Hematopoietic multipotent progenitor cell treated with erythropoietin and hydrocortisone succinate and interleukin-3 and kit ligand, for 15 days (in vitro differentiated cells): Measurements from ENCODE around the gene PRICKLE3.
A peak's percentile ranks its signal among the peaks of the same experiment; 100 is the strongest.
"Not testable (repeated sequence)": the region's sequence is repeated elsewhere in the genome, so short reads cannot be mapped to it uniquely, and the experiment has no call there.

Experiments used
- DNase-seq: peaks from one replicate; pipeline ENCODE4 v3.0.0-alpha.2; 2015; ENCODE audit warnings: low spot score

The PRICKLE3 gene

DNA sequence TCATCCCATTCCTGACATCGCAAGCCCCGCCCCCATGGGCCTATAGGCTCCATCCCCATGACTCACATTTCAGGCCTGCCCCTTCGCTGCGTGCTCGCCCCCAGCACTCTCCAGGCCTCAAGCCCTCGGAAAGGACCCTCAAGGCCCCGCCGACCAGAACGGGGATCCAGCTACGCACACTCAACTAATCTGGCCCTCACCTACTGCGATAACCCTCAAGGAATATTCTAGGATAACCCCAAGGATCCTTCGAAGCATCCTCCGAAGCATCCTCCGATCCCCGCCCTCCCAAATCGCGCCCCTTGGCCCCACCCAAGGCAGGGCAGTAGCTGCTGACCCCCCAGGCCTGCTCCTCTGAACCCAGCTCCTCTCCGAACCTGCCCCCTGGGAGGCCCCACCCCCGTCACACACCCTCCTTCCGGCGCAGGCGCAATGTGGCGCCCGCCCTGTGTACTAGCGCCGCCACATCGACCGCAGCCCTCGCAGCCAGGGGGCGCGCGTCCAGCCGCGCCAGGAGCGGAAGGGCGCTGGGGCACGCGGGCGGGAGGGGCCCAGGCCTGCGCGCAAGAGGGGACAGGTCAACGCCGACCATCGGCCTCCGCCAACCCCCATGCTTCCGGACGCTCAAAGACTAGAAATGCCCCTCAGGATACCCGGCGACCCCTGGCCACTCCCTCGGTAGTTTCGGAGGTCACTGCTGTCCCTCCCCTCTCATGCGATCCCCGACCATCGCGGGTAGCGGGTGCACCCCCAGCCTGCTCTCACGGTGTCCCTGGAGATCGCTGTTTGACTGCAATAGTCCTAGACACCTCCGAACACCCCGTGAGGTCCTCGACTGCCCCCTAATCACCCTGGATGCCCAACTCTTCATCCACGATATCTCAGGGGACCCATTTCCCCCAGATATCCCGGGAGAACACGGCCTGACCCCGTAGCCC, 30.0 kb downstream of the PRICKLE3 start:
- DNase-seq: peak; percentile 86

DNA sequence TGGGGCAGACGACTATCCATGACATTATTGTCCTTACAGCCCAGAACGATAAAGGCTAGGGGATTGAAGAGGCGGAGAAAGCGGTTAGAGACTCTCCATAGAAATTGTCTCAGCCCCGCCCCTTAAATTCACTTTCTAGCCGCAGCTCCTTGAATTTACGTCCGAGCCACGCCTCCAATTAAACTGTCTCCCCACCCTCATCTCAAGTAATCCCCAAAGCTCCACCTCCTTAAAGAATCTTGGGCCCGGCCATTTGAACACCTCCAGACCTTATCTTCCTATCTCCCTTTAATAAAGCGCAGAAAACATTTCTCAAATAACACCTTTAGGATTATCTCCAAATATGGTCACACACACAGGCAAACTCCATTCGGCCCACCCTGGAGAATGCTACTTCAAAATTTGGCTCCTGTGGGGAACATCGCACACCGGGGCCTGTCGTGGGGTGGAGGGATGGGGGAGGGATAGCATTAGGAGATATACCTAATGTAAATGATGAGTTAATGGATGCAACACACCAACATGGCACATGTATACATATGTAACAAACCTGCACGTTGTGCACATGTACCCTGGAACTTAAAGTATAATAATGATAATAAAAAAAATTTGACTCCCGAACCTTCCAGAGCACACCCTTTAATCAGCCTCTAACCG, 30.8 kb downstream of the PRICKLE3 start:
- DNase-seq: peak; percentile 76

- DNase-seq: no peak
Observed at GRCh38 chrX:49153467-49153866, 32.7 kb downstream of the PRICKLE3 start.

- DNase-seq: not testable (repeated sequence)
Observed at GRCh38 chrX:49149291-49149690, 36.9 kb downstream of the PRICKLE3 start.

GRCh38 chrX:49148390-49149100, 37.6 kb downstream of the PRICKLE3 start:
- not testable (repeated sequence) for DNase-seq

DNA sequence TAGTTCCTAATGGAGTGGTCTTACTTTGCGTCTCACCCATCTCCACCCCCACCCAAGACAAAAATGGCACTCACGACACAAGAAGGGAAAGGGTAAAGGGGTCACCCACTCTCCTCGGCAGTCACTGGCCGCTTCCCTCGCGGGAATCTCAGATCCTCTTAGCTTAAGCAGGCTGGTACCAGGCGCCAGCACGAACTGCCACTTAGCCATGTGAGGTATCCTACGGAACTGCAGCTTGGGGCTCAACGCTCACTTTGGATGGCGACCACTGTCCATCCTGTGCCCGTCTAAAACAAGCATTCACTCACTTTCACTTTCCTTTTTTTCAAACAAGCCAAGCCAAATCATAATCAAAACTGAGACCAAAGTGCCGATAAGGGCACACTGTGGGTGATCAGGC, 38.2 kb downstream of the PRICKLE3 start:
- DNase-seq: no peak

DNA sequence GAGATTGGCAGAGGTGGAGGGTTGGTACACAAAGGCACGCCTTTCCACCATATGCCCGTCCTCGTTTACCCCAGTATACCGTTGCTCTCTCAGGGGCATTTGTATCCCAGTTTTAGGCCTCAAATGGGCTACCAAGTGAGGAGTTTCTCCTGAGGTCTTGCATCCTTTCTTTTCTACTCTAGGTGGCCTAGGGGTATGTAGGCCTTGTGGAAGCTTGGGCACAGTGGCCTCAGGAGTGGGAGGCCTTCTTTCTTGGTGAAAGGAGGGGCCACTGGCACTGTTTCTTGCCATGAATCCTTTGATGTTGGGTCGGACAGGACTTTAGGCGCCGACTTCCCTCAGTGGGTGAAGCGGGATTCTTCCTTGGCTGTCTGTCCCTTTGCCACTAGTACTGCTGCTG, 38.9 kb downstream of the PRICKLE3 start:
- DNase-seq: no peak

- DNase-seq: not testable (repeated sequence)
Observed at GRCh38 chrX:49143154-49143553, 43.0 kb downstream of the PRICKLE3 start.

- peak; percentile 46 for DNase-seq
Observed at GRCh38 chrX:49142264-49142663, 43.9 kb downstream of the PRICKLE3 start.

DNA sequence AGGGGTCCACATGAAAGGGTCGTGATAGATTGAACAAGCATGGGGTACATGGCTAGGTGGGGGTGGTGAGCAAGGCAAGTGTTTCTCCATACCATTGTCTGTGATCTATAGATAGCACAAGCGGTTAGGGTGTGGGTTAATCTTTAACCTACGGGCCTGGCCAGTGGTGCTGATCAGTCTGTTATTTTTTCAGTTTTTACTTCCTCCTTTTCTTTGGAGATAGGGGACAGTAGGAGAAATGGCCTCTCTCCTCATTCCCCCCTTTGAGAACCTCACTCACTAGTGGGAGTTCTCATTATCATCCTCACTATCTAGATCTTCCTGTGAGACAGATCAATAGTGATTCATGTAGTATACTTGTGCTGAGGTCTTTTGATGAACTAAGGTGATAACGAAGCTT, 46.5 kb downstream of the PRICKLE3 start:
- DNase-seq: no peak

DNA sequence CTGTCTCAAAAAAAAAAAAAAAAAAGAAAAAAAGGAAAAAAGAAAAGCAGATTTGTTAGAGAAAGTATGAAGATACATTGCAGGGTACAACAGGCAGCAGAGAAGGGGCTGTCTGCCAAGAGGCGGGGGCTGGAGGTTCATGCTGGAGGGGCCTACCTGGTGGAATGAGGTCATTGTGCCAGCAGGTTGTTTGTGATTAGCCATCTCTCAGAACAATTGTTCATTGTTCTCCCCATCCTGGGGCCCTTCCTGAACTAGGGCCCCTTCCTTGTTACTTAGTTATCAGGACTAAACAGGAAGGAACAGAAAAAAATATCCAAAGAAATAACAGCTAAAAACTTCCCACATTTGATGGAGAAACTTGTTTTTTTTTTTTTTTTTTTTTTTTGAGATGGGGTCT, 48.7 kb downstream of the PRICKLE3 start:
- no peak for DNase-seq

DNA sequence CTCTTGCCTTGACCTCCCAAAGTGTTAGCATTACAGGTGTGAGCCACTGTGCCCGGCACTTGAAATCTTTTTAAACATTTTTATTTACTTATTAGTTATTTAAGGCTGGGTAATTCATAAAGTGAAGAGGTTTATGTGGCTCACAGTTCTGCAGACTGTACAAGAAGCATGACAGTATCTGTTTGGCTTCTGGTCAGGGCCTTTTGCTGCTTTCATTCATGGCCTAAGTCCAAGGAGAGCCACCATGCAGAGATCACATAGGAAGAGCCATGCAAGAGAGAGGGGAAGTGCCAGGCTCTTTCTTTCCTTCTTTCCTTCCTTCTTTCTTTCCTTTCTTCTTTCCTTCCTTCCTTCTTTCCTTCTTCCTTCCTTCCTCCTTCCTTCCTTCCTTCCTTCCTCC, 52.4 kb downstream of the PRICKLE3 start:
- DNase-seq: no peak

- DNase-seq: not testable (repeated sequence)
Observed at GRCh38 chrX:49132275-49132674, 53.9 kb downstream of the PRICKLE3 start.

DNA sequence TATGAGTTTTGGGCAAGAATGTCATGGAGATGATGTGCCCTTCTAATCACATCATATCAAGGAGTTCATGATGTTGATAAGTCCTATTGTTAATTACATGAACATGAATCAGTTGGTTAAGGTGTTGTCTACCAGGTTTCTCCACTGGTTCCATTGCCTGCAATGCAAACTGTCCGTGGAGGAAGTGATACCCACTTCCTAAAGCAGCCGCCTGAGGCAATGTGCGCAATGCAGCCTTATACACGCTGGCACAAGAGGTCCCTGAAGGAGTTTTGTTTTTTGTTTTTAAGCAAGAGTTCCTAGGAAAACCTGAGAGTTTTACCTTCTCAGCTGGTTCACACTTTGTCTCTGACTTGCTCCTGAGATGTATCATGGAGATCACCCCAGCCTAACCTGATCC, 56.7 kb downstream of the PRICKLE3 start:
- no peak for DNase-seq

DNA sequence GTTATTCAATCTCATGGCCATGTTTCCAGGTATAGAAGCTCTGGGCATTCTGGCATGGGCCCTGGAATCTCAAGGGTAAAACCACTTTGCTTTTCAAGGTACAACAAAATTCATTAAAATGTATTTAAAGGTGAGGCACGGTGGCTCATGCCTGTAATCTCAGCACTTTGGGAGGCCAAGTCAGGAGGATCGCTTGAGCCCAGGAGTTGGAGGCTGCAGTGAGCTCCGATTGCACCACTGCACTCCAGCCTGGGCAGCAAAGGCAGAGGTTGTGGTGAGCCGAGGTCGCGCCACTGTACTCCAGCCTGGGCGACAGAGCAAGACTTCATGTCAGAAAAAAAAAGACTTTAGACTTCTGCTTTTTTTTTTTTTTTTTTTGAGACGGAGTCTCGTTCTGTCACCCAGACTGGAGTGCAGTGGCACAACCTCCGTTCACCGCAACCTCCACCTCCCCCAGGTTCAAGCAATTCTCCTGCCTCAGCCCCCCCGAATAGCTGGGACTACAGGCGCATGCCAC, 58.4 kb downstream of the PRICKLE3 start:
- not testable (repeated sequence) for DNase-seq
